Right atrium auricular region (tissue), 2 donors: ENCODE measurements around the gene MYH15. TPM values are rescaled to one million over a fixed set of nuclear protein-coding genes. Genes with fewer than 3 reads are reported as not detected.

Experiments used
- DNase-seq: peaks from one replicate; pipeline ENCODE4 v3.0.0-alpha.2; 2019; ENCODE audit warnings: low spot score
- H3K27ac ChIP-seq, 2 donors: fragments of 200-600 bp; sonication (generic); 1 replicate in 1 of 2; 2 replicates in 1 of 2; pipeline ENCODE4 v1.5.1; 2016 to 2019
- H3K27me3 ChIP-seq, 2 donors: fragments of 200-600 bp; sonication (generic); one replicate each; pipeline versions ENCODE4 v1.5.1 to v1.6.0; 2017 to 2019
- H3K36me3 ChIP-seq: fragments of 200-600 bp; sonication (generic); one replicate; pipeline ENCODE4 v1.5.1; 2016
- H3K4me1 ChIP-seq, 2 donors: fragments of 200-600 bp; sonication (generic); one replicate each; pipeline versions ENCODE4 v1.5.1 to v1.6.0; 2017 to 2019
- H3K4me3 ChIP-seq, 2 donors: fragments of 200-600 bp; sonication (generic); 1 replicate in 1 of 2; 2 replicates in 1 of 2; pipeline ENCODE4 v1.5.1; 2017 to 2019; ENCODE audit warnings: mild to moderate bottlenecking in 1 of 2, moderate library complexity in 1 of 2
- H3K9me3 ChIP-seq, 2 donors: fragments of 200-600 bp; sonication (generic); one replicate each; pipeline ENCODE4 v1.5.1; 2019
- total RNA-seq, 2 donors: library from RNA; depleted of rRNA; stranded (reverse); fragments of >200 nt; gene quantifications; one replicate each; pipeline ENCODE4 v1.1.0, GENCODE V29; 2016
- TF ChIP-seq, protein P1 (sequence below), 2 donors: fragments of 200-600 bp; sonication (generic); IDR thresholded peaks; one replicate each; pipeline ENCODE4 v1.5.1; 2019; ENCODE audit warnings: antibody characterized with exemption in 2 of 2

MYH15 gene
- total RNA-seq, 2 donors from 2014 or later = 0.08 to 0.48 TPM

DNA sequence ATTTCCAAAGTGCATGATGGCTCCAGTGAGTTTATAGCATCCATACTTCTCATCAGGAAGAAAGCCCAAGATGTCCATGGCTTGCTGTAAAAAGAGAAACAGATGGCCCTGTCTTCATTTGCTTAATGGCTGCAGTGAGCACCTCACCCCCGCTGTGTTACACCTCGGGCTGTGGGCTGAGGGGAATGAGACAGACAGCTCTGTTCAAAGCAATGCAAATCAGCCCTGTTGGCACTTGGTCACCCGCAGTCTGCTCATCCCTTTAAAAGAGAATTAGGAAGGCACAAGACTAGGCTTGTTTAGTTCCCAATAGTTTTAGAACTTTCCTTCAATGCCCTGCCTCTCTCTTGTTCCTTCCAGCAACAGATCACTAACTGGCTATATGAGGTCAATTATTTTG, 25.2 kb downstream of the MYH15 start:
- Histone ChIP-seq H3K27me3 (no peaks in the 10 kb centered on the region), H3K4me3 (no peak overlapping the region), H3K9me3 (no peaks in the 10 kb centered on the region), H3K27ac (no peak overlapping the region), H3K36me3 (no peaks in the 10 kb centered on the region), H3K4me1 (no peaks in the 10 kb centered on the region)
- TF ChIP-seq, protein P1, sequence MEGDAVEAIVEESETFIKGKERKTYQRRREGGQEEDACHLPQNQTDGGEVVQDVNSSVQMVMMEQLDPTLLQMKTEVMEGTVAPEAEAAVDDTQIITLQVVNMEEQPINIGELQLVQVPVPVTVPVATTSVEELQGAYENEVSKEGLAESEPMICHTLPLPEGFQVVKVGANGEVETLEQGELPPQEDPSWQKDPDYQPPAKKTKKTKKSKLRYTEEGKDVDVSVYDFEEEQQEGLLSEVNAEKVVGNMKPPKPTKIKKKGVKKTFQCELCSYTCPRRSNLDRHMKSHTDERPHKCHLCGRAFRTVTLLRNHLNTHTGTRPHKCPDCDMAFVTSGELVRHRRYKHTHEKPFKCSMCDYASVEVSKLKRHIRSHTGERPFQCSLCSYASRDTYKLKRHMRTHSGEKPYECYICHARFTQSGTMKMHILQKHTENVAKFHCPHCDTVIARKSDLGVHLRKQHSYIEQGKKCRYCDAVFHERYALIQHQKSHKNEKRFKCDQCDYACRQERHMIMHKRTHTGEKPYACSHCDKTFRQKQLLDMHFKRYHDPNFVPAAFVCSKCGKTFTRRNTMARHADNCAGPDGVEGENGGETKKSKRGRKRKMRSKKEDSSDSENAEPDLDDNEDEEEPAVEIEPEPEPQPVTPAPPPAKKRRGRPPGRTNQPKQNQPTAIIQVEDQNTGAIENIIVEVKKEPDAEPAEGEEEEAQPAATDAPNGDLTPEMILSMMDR (IDR thresholded peaks at IDR 0.05) = no peak
- no peak for DNase-seq

DNA sequence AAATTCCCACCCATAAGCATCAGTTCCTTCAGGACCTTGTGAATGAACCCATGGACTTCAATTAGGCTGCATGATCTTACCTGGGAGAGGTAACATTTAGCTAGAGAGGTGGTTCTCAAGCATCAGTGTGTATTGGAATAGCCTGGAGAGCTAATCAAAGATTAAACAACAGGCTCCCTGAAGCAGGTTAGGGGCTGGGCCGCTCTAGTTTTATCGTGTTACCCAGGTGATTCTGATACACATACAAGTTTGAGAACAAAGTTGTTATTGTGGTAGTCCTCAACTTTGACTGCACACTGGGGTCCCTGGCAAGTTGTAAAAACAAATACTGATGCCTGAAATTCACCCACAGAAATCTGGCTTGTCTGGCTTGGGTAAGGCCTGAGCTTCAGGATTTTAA, 31.2 kb downstream of the MYH15 start:
- no peak for DNase-seq
- TF ChIP-seq, protein P1 (IDR thresholded peaks at IDR 0.05) = no peak
- Histone ChIP-seq H3K36me3 (no peaks in the 10 kb centered on the region), H3K27me3 (no peaks in the 10 kb centered on the region), H3K4me1 (no peaks in the 10 kb centered on the region), H3K27ac (no peak overlapping the region), H3K9me3 (no peaks in the 10 kb centered on the region), H3K4me3 (no peak overlapping the region)

DNA sequence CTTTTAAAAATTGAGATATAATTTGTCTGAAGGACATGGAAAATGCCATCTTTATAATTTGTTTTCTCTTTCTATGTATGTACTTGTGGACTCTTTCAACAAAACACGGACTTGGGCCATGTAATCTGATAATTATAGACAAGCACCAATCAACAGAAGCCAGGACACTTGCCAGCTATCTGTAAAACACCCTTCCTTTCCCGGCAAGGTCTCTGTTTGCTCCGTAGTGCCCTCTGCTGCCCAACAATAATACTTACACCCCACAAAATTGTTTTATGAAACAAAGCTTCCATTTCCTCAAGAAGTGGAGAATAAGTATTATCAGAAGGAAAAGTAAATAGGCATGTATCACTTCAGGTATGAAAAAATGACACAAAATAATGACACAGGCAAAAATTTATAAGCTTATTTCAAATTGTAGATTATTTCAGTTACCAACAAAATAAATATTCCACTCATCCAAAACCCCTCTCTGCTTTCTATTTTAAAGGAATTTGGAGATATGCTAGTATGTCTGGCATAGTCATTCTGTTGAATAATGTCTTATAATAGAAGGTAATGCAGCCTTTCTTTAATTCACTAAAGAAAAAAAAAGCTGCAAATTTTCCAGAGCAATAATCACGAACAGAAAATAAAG, 32.8 kb downstream of the MYH15 start:
- no peak overlapping the region for H3K4me3 ChIP-seq
- no peak for DNase-seq
- H3K27ac ChIP-seq = no peak overlapping the region
- no peaks in the 10 kb centered on the region for H3K9me3 ChIP-seq
- no peaks in the 10 kb centered on the region for H3K36me3 ChIP-seq
- H3K4me1 ChIP-seq = peaks cover 0 to under 1% of the 10 kb centered on the region in 2 donors
- TF ChIP-seq, protein P1 (IDR thresholded peaks at IDR 0.05) = peak; percentile 48 to 78
- no peaks in the 10 kb centered on the region for H3K27me3 ChIP-seq

DNA sequence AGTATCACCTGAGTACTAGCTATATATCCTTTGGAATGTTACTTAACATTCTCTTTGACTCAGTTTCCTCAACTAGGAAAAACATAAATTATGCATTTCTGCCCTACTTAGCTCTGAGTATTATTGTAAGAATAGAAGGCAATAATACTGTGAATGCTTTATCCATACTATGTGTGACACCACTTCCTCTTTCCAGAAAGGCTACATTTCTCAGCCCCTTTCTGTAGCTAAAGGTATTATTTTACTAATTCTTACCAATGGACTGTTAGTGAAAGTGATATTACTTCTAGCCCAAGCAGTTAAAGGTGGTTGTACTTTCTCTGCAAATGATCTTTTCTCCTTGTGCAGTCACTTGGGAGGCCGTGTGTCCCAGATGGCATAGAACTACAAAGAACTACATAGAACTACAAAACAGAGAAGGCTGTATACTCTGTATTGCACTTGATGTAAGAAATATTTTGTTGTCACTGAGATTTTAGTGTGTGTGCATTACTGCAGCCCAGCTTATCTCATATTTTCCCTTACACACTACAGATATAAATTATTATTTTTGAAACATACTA, 35.1 kb downstream of the MYH15 start:
- no peak for DNase-seq
- no peak overlapping the region for H3K4me3 ChIP-seq

DNA sequence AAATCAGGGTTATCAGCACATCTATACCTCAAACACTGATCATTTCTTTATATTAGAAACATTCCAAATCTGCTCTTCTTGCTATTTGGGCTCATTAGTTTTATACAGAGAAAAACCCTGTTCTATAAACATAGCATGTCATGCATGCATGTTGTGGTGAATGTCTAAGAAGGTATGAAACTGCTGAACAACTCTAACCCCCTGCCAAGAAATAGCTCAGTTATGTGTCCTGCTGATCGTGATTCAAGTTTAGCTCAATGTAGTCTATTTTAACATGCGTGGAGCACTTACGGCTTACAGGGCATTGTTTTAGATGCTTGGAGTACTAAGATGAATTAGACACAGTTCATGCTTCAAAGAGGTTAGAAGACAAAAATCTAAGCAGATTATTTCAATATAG, 35.8 kb downstream of the MYH15 start:
- Histone ChIP-seq H3K27ac (no peak overlapping the region), H3K4me3 (no peak overlapping the region), H3K9me3 (no peaks in the 10 kb centered on the region), H3K27me3 (no peaks in the 10 kb centered on the region), H3K4me1 (peaks cover 0 to 9% of the 10 kb centered on the region in 2 donors), H3K36me3 (no peaks in the 10 kb centered on the region)
- DNase-seq = no peak
- TF ChIP-seq, protein P1 (IDR thresholded peaks at IDR 0.05) = no peak

More for the DNA sequence above, 35.1 kb downstream of the MYH15 start:
- peaks cover 0 to 9% of the 10 kb centered on the region in 2 donors for H3K4me1 ChIP-seq
- no peak overlapping the region for H3K27ac ChIP-seq
- H3K36me3 ChIP-seq = no peaks in the 10 kb centered on the region
- no peaks in the 10 kb centered on the region for H3K27me3 ChIP-seq
- no peaks in the 10 kb centered on the region for H3K9me3 ChIP-seq
- TF ChIP-seq, protein P1 (IDR thresholded peaks at IDR 0.05) = no peak

DNA sequence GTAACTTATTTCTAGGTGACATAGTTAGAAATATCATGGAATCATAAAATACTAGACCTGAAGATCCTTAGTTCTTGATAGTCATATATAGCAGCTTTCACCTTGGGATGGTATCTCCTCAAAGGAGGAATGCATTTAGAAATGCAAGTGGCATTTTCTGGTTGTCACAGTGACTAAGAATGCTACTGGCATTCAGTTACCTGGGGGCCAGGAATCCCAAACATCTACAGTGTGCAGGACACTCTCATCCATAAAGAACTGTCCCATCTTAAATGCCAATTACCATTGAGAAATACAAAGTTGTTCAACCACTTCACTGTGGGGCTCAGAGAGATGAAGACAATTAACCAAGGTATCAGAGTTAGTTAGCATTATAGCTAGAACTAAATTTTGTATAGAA, 36.7 kb downstream of the MYH15 start:
- H3K27ac ChIP-seq = no peak overlapping the region
- H3K9me3 ChIP-seq = no peaks in the 10 kb centered on the region
- H3K4me1 ChIP-seq = peaks cover 0 to 9% of the 10 kb centered on the region in 2 donors
- DNase-seq = no peak
- TF ChIP-seq, protein P1 (IDR thresholded peaks at IDR 0.05) = no peak
- no peak overlapping the region for H3K4me3 ChIP-seq
- no peaks in the 10 kb centered on the region for H3K27me3 ChIP-seq
- no peaks in the 10 kb centered on the region for H3K36me3 ChIP-seq
